ENCODE results near the gene RHBG.

RHBG gene

DNA sequence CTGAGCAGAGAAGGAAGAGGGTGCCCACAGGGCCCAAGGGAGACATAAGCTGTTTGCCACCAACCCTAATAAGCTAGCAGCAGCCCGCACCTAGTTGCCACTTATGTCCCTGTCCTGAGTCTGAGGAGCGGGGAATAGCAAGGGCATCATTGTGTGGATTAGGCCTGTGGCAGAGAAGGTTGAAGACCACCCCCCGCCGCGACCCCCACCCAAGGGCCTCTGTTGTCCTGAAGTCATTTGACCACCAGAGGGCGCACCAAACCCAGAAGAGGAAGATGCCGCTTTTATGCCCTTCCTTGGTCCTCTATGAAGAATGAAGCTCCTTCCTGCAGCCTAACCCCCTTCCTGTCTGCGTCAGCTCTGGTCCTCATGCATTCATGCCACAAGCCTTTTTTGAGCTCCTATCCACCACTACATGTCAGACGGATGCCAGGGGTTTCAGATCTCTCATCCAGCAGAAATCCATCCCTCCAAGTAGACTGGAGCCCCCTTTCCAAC lies 16.6 kb downstream of the RHBG start:
- in situ Hi-C loops (cut with HindIII; ENCODE audit: low sequenced_read_pairs), result no loop called here

DNA sequence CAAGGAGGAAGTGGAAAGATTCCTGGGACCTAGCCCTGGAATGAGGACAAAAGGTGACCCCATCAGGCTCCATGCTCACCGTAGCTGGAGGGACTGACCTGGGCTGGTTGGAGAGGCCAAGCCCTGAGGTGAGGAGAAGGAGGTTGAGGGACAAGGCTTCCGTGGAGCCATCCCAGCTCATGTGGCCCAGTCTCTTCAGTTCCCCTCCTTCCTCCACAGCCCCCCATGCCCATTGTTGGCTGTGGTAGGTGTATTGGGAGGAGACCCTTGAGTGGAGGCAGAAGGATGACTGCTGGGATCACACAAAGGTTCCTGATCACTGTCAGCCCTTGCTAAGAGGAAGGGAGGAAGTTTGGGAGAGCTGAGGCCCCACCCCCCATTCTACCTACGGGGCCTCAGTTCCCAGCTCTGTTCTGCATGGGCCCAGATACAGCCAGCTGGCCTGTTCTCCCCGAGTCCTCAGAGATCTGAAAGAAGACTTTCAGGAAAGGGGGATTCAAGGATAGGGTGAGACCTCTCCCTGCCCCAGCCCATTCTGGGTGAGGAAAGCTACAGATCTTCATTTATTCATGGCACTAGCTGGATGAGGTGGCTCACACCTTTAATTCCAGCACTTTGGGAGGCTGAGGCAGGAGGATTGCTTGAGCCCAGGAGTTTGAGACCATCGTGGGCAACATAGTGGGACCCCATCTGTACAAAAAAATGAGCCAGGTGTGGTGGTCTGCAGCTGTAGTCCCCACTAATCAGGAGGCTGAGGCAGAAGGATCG lies 17.3 kb downstream of the RHBG start:
- in situ Hi-C loops (cut with HindIII; ENCODE audit: low sequenced_read_pairs), result no loop called here

DNA sequence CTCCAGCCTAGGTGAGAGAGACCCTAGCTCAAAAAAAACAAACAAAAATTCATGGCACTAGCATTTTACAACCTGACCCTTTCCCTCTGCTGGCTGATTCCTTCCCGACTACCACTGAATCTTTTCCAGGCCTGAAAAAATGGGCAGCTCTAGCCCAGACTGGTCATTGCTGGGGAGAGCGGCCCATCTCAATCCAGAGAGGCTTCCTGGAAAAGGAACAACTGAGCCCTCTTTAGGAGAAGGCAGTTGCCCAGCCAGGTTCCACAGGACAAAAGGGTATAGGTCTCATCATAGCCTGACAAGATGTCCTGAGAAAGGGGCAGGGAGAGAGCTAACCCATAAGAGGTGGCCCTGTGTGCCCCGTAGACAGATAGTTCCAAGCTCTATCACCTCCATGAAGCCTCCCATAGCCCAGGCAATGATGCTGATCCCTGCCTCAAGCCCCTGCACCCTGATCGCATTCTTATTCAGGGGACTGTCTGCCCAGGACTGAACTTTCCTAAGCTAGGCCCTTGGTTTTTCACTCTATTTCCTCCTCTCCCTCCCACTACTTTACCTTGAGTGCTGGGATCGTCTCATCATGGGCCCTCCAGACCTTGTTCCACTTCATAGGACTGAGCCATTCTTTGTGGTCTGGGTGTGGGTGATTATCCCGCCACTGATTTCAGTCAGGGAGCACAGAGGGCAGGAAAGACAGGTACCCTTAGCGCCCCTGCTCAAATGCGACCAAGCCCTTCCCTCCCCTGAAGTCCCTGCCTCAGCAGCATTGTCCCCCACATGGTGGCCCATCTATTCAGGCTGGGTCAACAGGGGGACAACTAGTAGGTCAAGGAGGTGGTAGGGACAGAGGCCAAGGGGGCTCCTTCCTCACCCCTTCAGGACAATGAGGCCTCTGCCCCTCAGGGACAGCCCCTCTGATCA lies 18.2 kb downstream of the RHBG start:
- in situ Hi-C loops (cut with HindIII; ENCODE audit: low sequenced_read_pairs), result no loop called here

DNA sequence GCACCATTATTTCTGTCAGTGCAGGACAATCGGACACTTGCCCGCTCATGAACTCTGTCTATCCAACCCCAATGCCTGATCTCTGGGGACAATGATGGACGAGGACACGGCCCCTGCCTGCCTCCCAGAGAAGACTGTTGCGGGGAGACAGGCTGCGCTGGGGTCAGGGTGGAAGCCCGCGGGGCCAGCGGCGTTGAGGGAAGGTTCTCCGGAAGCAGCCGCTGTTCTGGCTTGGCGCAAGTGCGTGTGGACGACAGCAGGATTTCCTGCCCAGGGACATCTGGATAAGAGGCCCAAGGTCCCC lies 18.8 kb downstream of the RHBG start:
- in situ Hi-C loops (cut with HindIII; ENCODE audit: low sequenced_read_pairs), result no loop called here

DNA sequence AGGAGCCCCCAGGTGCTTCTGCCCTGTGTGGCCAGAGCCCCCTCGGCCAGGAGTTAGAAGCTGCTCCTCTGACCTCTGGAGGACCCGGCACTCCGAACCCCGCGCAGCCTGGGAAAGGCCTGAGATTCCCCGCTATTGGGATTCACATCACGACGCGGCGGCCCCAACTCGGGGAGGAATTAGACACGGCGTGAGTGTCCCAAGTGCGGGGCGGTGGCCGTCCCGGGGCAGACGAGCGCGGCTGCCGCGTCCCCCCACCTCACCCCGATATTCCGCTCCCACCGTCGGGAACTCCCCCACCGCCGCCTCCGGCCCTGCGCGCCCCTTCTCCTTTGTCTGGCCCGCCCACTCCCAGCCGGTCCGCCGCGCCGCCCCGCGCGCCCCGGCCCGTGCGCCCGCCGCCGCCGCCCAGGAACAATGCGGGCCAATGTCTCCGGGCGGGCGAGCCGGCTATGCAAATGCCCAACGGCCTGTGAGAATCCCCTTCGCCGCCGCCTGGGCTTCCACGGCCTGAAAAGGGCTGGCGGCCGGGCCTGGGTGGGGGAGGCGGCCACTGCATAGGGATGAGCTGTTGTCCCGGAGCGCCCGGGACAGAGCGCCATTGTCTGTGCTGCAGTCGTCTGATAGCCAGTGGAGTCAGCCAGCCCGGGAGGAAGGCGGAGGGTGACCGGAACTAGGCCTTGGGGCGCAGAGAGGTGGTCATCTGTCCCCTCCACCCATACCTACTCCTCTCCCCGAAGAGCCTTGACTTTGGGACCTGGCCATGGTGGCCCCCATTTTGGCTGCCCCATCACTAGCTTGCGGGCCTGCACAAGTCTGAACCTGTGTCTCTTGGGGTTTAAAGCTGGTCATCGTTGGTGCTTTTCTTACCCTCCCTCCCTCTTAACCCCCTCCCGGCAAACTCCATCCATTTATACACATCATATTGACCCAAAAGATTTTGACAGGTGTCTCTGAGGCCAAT lies 19.4 kb downstream of the RHBG start:
- in situ Hi-C loops (cut with HindIII; ENCODE audit: low sequenced_read_pairs), result no loop called here

DNA sequence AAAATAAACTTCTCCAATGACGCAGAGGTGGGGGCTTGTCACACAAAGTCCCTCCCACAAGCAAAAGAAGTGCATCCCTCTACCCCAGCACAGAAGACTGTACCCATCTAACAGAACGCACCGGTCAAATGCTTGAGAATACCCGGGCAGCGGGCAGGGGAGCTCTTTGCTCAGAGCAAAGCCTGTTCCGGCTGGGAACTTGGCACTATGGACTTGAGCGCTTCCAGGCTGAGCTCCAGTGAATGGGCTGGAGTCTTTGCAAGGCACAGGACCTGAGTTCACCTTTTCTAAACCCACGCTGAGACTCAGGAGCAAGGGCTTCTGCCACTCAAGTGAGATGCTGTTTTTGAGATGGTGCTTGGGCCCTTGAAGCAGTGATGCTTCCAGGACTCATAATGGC lies 20.3 kb downstream of the RHBG start:
- in situ Hi-C loops (cut with HindIII; ENCODE audit: low sequenced_read_pairs), result no loop called here

DNA sequence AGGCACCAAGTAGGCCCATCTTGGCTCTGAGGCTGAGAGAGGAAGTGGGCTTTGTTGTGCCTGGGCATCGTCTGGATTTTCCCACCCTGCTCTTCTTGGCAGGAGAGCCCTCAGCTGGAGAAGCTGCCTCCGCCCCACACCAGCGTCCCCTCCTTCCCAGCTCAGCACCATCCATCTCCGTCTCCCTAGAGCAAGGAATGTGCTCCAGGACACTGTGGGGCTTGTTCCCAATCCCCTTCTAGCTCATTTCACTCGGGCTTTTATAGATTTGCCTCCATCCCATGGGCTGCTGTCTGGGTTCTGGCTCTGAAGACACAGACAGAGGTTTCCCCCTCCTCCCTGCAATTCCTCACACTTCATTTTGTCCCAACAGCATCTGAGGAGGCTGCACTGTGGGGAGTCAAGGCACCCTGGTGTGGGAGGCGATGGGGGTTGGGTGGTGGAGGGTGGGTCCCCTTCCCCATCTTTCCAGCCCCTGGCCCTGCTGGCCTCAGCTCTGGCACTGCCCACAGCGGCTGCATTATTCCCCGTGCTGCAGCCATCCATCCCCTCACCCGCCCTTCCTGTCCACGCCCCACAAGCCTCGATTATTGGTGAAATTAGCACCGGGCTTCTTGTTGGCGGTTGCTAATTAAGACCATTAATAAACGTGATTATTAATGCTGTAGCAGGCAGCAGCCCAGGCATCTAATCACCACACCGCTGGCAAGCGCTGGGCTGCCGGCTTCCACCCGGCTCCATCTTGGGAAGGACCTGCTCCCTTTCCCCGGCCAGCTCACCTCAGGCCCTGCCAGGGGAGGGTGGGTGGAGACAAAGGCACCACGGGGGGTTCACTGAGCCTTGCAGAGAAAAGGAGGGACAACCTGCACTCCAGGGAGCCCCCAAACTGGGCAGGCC lies 21.7 kb downstream of the RHBG start:
- in situ Hi-C loops (cut with HindIII; ENCODE audit: low sequenced_read_pairs), result no loop called here

DNA sequence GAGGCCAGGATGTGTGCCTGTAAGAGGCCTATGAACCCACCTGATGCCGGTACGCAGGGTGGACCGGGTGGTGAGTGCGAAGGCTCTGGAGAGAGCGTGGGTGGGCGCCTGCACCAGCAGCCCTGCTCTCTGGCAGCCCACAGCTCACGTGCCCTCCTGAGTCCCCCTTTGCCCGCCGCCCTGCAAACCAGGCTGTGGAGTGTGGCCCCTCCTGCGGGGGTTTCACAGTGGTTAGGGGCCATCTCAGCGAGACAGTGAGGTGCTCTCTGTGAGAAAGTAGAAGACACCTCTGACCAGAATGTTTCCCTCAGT lies 22.3 kb downstream of the RHBG start:
- in situ Hi-C loops (cut with HindIII; ENCODE audit: low sequenced_read_pairs), result no loop called here

DNA sequence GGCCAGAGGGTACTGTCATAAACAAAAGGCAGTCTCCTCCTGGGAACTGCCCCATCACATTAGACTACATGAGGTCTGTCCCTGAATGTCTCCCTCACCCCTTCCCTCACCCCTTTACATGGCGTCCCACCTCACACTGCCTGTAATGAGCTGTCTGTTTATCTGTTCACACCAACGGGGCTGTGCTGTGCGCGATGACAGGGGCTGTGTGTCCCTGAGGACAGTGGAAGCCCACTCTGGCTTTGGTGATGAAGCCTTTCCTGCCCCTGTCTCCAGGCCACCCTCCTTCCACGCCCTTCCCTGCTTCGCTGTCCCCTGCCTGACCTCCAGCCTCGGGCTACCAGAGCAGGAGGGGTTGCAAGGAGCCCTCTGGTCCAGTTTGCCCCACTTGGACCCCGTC lies 22.7 kb downstream of the RHBG start:
- in situ Hi-C loops (cut with HindIII; ENCODE audit: low sequenced_read_pairs), result no loop called here

DNA sequence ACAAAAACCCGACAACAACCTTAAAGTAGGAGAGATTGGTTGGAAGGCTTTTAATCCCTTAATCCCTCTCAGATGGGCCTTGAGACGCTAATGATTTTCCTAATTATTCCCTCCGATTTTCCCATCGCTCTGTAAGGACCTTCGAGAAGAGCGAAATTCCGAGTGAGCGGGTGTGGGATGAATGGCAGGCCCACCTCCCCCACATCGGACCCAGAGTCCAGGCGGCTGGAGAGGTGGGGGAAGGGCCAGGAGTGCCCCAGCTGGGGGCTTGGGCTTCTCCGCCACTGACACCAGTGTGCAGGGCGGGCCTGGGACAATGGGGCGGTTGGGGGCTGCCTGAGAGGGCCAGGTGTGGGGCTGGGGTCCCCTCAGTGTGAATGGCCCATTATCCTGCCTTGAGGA lies 23.4 kb downstream of the RHBG start:
- in situ Hi-C loops (cut with HindIII; ENCODE audit: low sequenced_read_pairs), result no loop called here

DNA sequence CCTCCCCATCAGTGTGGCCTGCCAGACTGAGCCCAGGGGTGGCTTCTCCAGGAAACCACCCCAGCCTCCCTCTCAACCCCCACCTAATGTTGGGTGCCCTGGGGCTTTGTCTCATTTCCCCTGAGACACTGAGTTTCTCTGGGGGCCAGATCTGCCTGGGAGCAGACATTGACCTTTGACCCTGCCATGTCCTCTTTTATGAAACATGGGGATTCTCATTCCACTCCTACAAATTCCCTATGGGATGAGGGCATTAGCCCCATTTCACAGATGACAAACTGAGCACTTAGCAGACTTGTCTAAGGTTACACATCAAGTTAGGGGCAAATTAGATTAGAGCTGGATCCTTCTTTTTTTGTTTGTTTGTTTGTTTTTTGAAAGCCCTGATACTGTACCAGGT lies 24.1 kb downstream of the RHBG start:
- in situ Hi-C loops (cut with HindIII; ENCODE audit: low sequenced_read_pairs), result no loop called here

DNA sequence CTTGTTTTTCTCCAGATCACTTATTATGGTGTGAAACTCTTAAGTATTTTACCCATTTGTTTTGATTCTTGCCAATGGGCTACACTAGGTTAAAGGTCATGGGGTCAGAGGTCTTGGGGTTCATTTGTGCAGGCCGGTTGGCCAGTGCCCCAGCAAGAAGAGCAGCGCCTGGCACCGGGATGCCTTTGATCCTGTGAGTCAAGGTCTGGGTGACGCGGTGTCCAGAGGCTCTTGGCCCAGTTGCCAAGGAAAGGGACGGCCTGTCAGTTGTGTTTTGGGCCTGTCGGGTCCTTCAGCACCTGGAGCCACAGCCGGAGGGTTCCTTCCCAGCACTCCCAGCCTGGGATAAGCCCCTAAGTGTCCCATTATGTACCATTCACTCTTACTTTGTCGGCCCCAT lies 25.1 kb downstream of the RHBG start:
- in situ Hi-C loops (cut with HindIII; ENCODE audit: low sequenced_read_pairs), result no loop called here

DNA sequence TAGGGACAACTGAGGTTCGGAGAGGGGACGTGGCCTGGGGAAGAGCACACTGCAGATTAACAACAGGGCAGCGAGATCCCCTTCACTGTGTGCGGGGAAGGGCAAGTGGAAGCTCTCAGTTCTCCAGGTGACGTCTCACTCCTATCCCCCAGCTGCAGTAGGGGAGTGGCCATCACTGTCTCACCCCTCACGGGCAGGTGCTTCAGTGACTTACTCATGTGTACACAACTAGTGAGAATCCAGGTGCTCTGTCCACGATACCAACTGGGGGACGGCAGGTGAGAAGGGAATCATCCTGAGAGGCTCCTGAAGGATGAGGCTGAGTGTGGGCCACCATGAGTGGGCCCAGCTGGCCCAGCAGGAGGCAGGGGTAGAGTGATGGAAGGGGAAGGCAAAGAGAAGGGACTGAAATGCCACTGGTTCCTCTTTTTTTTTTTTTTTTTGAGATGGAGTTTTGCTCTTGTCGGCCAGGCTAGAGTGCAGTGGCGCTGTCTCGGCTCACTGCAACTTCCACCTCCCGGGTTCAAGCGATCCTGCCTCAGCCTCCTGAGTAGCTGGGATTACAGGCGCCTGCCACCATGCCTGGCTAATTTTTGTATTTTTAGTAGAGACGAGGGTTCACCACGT lies 25.9 kb downstream of the RHBG start:
- in situ Hi-C loops (cut with HindIII; ENCODE audit: low sequenced_read_pairs), result no loop called here

DNA sequence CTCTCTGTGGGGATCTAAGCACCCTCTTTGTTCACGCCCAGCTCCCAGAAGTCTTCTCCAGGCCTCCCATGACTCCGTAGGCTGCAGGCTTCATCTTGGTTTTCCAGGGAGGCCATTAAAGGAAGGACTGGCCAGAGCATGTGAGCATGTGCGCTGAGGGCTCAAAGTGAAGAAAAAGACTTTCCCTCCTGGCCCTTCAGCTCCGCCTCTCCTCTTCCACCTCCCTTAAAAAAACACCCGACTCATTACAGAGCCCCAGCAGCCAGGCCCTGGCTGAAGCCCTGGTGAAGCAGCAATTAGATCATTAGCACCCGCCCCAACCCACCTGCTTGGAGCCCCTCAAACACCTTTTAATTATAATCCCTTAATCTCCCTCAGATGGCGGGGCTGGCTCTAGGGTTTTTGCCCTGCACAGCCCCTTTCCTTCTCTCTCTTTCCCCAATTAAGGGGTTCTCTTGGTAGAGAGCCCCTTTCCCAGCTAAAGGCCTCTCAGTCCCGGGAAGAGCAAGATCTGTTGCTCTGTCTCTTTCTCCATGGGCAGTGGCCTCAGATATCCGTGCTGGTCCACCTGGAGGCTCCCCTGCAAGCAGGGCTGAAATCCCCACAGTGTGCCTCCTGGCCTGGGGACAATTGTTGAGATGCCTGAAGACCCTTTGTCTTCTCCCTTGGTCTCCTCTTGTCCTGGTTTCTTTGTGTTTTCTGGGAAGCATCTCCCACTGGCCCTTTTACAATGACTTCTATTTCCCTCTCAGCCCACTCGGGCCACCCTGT lies 30.5 kb downstream of the RHBG start:
- in situ Hi-C loops (cut with HindIII; ENCODE audit: low sequenced_read_pairs), result loop anchor here (5.0 kb wide), 2 partner anchors 43 to 98 kb away; no protein-coding TSS in a partner anchor

DNA sequence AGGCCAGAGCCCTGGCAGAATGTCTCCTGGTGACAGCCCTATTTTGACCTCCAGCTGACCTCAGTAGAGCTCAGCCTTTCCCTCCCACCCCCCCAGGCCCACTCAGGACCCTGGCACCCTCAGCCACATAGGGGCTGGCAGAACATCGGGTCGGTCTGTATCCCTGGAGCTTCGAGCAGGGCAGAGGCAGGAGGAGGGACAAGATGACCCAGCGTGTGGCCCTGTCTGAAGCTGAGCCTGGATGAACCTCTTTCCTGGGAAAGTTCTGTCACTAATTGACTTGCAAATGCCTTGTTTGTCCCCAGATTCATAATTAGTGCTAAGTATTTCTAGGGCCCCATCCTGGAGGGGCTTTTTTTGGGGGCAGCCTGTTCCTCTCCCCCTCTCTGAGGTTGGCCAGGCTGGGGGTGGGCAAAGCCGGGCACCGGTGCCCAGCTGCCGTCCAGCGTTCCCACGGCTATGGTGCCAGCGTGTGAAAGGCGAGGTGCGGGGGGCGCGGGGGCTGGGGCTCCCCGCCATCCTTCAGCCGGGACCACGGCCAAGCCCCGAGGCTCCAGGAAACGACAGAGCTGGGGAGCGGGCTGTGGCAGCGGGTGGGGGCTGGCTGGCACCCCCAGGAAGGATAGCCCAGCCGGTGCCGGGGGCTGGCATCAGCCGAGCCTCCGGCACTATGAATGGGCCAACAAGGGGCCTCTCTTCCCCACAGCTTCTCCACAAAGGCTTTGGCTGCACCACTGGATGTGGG lies 31.4 kb downstream of the RHBG start:
- in situ Hi-C loops (cut with HindIII; ENCODE audit: low sequenced_read_pairs), result loop anchor here (5.0 kb wide), 2 partner anchors 42 to 97 kb away; no protein-coding TSS in a partner anchor

DNA sequence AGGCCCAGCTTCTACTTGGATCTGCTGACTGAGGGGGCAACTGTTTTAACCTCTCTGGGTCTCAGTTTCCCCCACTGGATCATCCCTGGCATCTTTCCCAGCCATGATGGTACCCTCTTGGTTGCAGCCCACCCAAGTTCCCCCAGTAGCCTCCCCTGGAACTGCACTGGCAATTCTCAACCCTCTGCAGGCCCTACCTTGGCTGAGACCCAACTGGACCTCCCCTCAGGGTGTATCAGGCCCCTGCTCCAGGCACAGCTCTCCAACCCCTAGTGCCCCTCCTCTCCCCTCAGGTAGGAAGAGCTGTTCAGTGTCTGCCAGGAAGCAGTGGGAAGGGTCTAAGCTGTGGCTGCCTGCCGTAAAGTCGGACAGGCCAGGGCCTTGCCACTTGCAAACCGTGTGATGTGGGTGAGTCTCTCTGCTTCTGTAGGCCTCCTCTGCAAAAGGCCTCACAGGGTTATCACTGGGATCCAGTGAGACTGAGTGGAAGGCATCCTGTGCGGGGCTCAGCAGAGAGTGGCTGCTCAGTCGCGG lies 32.1 kb downstream of the RHBG start:
- in situ Hi-C loops (cut with HindIII; ENCODE audit: low sequenced_read_pairs), result loop anchor here (5.0 kb wide), 2 partner anchors 41 to 96 kb away; no protein-coding TSS in a partner anchor

DNA sequence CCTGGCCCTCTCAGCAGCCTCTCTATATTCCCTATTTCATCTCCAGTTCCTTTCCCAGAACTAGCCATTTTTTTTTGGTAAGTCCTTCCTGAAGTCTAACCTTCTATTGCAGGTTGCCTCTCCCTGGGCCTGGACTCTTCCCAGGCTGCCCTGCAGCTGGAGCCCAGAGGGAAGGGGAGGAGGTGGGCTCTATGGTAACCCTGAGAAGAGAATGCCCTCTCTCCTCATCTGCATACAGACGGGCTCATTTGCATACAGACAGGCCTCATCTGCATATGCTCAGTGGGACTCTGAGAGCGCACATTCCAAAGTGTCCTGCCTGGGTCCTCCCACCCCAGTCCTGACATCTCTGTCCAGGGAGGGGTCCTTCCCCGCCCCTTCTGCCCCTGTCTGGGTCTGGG lies 32.7 kb downstream of the RHBG start:
- in situ Hi-C loops (cut with HindIII; ENCODE audit: low sequenced_read_pairs), result loop anchor here (5.0 kb wide), 2 partner anchors 41 to 96 kb away; no protein-coding TSS in a partner anchor
